Fibroblast of mammary gland (primary cell): Measurements from ENCODE around the gene GLT6D1.

Experiments used
- DNase-seq: peaks from one replicate; pipeline ENCODE4 v3.0.0-alpha.2; 2010; ENCODE audit warnings: low read depth
- H3K4me3 ChIP-seq: 2 replicates; pipeline ENCODE4 v1.5.1; 2011; ENCODE audit warnings: low read depth, mild to moderate bottlenecking, low read length, moderate library complexity; ENCODE audit not compliant: control insufficient read depth
- TF ChIP-seq, protein P1 (sequence below): conservative IDR thresholded peaks from 2 replicates; pipeline ENCODE4 v1.5.1; 2011; ENCODE audit warnings: low read depth, low read length, inconsistent platforms; ENCODE audit not compliant: control insufficient read depth, insufficient read depth

GLT6D1 gene

DNA sequence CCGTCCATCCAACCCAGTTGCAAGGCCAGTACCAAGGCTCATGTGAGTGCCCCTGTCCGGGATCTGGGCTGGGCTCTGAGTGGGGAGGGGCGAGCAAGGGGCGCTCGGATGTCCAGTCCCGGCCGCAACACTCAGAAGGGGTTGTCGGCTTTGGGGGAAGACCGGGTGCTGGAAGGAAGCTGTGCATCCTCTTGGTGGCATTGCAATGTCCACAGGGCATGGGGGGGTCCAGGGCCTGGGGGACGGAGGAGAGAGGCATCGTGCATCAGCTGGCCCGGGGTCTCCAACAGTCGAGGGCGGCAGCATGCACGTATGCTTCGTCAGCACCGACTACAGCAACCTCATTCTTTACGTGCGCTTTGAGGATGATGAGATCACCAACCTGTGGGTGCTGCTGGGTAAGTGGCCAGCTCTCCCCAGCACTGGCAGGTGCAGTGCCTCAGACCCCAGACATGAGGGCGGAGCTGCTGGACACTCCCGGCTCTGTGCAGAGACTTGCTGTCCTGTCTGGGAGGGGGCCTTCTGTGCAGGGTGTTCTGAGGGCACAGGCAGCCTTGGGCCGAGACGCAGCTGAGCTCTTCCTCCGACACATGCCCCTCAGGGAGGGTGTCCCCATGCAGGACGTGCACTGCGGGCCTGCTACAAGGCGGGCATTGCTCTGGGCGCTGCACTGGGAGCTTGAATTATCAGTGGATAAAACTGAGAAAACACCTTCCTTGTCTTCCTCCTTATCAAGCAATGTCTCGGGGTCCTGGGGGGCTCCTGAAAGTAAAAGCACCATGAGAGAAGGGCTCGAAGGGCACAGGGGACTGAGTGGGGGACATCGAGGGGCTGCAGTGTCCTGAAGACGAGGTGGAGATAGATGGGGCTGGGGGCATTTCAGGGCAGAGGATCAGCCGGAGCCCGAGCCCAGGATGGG is 22.5 kb downstream of the GLT6D1 start:
- TF ChIP-seq, protein P1, sequence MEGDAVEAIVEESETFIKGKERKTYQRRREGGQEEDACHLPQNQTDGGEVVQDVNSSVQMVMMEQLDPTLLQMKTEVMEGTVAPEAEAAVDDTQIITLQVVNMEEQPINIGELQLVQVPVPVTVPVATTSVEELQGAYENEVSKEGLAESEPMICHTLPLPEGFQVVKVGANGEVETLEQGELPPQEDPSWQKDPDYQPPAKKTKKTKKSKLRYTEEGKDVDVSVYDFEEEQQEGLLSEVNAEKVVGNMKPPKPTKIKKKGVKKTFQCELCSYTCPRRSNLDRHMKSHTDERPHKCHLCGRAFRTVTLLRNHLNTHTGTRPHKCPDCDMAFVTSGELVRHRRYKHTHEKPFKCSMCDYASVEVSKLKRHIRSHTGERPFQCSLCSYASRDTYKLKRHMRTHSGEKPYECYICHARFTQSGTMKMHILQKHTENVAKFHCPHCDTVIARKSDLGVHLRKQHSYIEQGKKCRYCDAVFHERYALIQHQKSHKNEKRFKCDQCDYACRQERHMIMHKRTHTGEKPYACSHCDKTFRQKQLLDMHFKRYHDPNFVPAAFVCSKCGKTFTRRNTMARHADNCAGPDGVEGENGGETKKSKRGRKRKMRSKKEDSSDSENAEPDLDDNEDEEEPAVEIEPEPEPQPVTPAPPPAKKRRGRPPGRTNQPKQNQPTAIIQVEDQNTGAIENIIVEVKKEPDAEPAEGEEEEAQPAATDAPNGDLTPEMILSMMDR, result no peak
- no peak for DNase-seq
- no peak overlapping the region for H3K4me3 ChIP-seq

DNA sequence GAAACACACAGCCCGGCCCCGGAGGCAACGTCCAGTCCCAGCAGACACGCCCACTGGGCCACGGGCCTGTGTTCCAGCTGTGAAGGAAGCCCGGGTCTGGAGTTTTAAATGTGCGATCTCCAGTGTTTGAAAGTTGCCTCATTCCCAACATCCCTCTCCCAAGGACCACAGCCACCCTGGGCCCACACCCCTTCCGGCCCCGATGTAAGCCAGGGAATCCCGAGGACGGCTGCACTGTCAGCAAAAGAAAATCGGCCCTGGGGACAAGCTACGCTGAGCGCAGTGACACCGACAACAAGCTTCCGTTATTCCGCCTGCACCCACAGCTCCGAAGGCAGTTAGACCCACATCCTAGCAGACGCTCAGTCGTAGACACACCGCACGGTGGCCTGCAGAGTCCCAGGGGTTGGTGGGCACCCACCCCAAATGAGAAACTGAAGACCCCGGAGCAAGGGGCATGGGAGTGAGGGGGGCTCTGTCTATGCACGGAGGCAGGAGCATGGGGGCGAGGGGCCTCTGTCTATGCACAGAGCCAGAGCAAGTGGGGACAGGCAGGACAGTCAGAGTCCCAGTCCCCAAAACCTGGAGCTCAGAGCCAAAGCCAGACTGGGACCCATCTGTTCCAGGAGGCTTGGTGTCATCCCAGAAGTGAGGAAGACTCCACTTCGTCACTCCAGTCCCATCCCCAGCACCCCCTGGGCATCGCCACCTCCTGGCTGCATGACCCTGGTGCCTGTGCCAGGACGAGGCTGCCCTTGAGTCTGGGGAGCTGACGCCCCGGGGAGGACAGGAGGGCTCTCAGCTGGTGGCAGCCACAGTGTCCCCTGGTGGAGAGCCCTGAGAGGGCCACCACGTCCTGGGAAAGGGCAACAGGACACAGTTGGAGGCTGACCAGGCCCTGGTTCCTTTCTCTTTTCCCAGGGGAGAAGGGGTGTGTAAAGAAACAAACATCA is 23.4 kb downstream of the GLT6D1 start:
- DNase-seq, result no peak
- no peak overlapping the region for H3K4me3 ChIP-seq
- TF ChIP-seq, protein P1, result no peak

DNA sequence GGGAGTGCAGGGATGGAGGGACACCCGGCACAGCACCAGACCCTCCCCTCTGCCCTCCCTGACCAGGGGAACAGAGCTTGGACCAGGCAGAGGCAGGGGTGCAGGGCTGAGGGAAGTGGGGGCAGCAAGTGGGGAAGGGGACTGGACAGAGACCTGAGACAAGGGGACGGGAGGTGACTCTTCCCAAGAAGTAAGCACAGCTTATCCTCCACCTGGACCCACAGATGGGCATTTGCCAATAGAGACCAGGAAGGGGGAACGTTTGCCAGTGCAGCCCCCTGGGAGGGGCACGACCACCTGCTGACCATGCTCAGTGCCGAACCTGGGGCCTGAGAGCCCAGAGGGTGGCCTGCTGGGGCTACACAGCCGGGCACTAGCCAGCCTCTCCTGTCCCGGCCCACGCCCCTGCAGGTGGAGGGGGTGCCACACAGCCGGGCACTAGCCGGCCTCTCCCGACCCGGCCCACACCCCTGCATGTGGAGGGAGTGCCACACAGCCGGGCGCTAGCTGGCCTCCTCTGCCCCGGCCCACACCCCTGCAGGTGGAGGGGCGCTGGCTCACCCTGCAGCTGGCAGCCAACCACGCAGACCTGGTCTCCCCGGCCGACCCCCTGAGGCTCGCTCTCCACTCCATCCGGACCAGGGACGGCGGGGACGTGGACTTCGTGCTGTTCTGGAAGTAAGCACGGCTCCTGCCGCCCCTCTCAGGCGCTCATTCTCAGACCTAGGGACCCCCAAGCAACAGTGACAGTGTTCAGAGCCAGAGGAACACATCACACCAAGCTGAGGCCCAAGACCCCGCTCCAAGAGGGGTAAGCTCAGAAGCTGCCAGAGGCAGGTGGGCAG is 24.3 kb downstream of the GLT6D1 start:
- no peak overlapping the region for H3K4me3 ChIP-seq
- TF ChIP-seq, protein P1, result no peak
- DNase-seq, result no peak

DNA sequence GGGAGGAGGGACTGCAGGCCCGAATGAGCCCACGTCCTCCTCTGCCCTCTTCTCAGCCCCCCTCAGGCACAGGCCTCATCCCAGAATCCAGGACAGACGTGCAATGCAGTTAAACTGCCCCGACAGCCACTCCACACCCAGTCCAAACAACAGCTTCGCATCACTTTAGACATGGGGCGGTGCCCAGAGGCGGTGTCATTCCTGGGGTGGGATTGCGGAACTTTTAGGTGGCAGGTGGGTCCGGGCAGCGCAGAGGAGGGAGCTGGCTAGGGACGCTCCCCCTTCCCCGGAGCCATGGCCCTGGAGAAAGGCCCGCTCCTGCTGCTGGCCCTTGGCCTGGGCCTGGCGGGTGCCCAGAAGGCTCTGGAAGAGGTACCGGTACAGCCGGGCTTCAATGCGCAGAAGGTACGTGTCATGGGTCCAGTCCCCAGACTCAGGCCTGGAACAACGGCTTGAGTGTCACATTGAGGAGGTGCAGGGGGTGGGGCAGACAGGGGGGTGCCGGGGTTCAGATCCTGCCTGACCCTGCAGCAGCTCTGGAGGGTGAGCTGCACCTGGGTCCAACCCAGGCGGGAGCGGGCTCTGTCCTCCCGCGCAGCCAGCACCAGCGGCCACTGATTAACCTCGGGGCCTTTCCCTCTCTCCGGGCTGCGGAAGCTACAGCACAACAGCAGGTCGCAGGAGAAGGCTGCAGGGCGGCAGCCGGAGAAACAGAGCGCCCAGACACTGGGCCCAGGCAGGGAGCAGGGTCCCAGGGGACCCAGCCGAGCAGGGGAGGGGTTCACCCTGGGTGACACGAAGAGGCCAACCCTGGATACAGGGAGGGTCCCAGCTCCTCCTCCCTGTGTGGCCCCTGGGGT is 25.2 kb downstream of the GLT6D1 start:
- TF ChIP-seq, protein P1, result no peak
- no peak overlapping the region for H3K4me3 ChIP-seq

DNA sequence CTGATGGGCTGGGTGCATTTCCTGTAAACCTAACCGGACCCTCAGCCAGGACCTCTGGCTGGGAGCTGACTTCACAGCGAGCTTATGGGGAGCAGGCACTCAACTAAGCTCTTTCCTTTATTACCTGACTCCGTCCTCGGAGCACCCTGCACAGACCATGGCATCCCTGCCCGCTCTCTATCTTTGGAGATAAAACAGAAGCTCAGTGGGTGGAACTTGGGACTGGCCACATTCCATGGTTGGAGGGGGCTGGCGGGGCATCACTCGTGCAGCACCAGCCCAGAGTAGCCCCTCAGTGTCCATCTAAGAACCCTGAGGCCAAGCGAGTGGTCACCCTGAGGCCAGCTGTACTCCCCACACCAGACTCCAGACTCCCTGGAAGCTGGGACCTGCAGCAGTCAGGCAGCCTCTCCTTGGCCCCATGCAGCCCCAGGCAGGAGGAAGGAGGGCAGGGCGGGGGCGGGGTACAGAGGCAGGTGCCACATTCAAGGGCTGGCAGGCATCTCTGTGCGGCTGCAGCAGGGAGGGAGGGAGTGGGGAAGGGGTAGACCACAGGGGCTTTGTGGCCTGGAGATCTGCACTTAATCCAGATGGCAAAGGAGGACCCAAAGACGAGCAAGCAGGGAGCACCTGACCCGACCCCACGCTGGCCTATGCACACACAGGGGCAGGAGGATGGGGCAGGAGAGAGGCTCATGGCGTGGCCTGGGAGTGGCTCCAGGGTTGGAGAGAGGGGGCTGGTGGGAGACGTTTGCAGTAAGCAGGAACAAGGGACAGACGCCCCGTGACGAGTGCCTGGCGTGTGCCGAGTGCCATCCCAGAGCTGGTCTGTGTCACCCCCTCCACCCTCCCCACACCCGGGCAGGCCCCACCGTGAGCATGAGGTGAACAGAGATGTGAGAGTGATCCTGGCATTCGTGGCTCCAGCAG is 26.1 kb downstream of the GLT6D1 start:
- DNase-seq, result no peak
- no peak overlapping the region for H3K4me3 ChIP-seq
- TF ChIP-seq, protein P1, result no peak

More for the DNA sequence above, 25.2 kb downstream of the GLT6D1 start:
- DNase-seq, result no peak
